MM.1S (cell line): ENCODE measurements around the gene RPL11.
"Not testable (repeated sequence)": the region's sequence is repeated elsewhere in the genome, so short reads cannot be mapped to it uniquely, and the experiment has no call there.

ENCODE experiments used
- DNase-seq: peaks from one replicate; pipeline ENCODE4 v3.0.0-alpha.2; 2015
- H2AFZ ChIP-seq: fragments of 300-600 bp; sonication (generic); 2 replicates; pipeline ENCODE4 v1.6.0; 2016; ENCODE audit warnings: antibody characterized with exemption, low read length
- H3F3A ChIP-seq: fragments of 300-600 bp; sonication (generic); 2 replicates; pipeline ENCODE4 v1.6.1; 2016; ENCODE audit warnings: mild to moderate bottlenecking, antibody characterized with exemption, low read length, moderate library complexity, mixed read lengths; ENCODE audit not compliant: insufficient read depth
- H3K27ac ChIP-seq: fragments of 300-600 bp; sonication (generic); 2 replicates; pipeline ENCODE4 v1.5.1; 2016; ENCODE audit warnings: mild to moderate bottlenecking, low read length
- H3K27me3 ChIP-seq: fragments of 300-600 bp; sonication (generic); replicated peaks from 2 replicates; pipeline ENCODE4 v1.6.0; 2016; ENCODE audit warnings: low read length; ENCODE audit not compliant: insufficient read depth
- H3K36me3 ChIP-seq: fragments of 300-600 bp; sonication (generic); replicated peaks from 2 replicates; pipeline ENCODE4 v1.6.1; 2016; ENCODE audit warnings: mild to moderate bottlenecking, low read length, mixed read lengths; ENCODE audit not compliant: insufficient read depth
- H3K4me1 ChIP-seq: fragments of 300-600 bp; sonication (generic); 2 replicates; pipeline ENCODE4 v1.6.1; 2016; ENCODE audit warnings: low read length, mixed read lengths
- H3K4me2 ChIP-seq: fragments of 300-600 bp; sonication (generic); 2 replicates; pipeline ENCODE4 v1.6.0; 2016; ENCODE audit warnings: low read depth, low read length
- H3K4me3 ChIP-seq: fragments of 300-600 bp; sonication (generic); 2 replicates; pipeline ENCODE4 v1.5.1; 2016; ENCODE audit warnings: low read length, mixed read lengths
- H3K79me2 ChIP-seq: fragments of 300-600 bp; sonication (generic); 2 replicates; pipeline ENCODE4 v1.6.1; 2016; ENCODE audit warnings: mixed run types, low read length, mixed read lengths
- H3K9ac ChIP-seq: fragments of 300-600 bp; sonication (generic); 2 replicates; pipeline ENCODE4 v1.6.1; 2016; ENCODE audit warnings: low read length, mixed read lengths
- H3K9me2 ChIP-seq: fragments of 300-600 bp; sonication (generic); replicated peaks from 2 replicates; pipeline ENCODE4 v1.6.1; 2016; ENCODE audit warnings: mild to moderate bottlenecking, low read length, mixed read lengths; ENCODE audit not compliant: insufficient read depth
- H3K9me3 ChIP-seq: fragments of 300-600 bp; sonication (generic); replicated peaks from 2 replicates; pipeline ENCODE4 v1.6.1; 2016; ENCODE audit warnings: mild to moderate bottlenecking, low read length, mixed read lengths; ENCODE audit not compliant: insufficient read depth
- H4K20me1 ChIP-seq: fragments of 300-600 bp; sonication (generic); 2 replicates; pipeline ENCODE4 v1.6.1; 2016; ENCODE audit warnings: mild to moderate bottlenecking, low read length, moderate library complexity, mixed read lengths; ENCODE audit not compliant: insufficient read depth
- EZH2 ChIP-seq: fragments of 300-600 bp; sonication (generic); optimal IDR thresholded peaks from 2 replicates; pipeline ENCODE3; 2017; ENCODE audit warnings: low read depth, mild to moderate bottlenecking, antibody characterized with exemption, low read length, mixed read lengths
- EZH2phosphoT487 ChIP-seq: fragments of 300-600 bp; sonication (generic); IDR thresholded peaks from 2 replicates; pipeline ENCODE4 v1.6.1; 2018; ENCODE audit warnings: antibody characterized with exemption, low read length
- TF ChIP-seq, protein P1 (sequence below): fragments of 300-600 bp; sonication (generic); IDR thresholded peaks from 2 replicates; pipeline ENCODE4 v1.5.1; 2016; ENCODE audit warnings: antibody characterized with exemption, low read length, mixed read lengths

RPL11 gene

GRCh38 chr1:23648576-23648975 is 43.0 kb upstream of the RPL11 start:
- Histone ChIP-seq H3K4me1 (no peaks in the 10 kb centered on the region), H3K9me2 (no peaks in the 10 kb centered on the region), H4K20me1 (no peaks in the 10 kb centered on the region), H3K79me2 (no peaks in the 10 kb centered on the region), H3K9me3 (no peaks in the 10 kb centered on the region), H2AFZ (no peak overlapping the region), H3K27ac (no peak overlapping the region), H3K4me2 (no peak overlapping the region), H3K4me3 (no peak overlapping the region), H3K9ac (no peak overlapping the region), H3K36me3 (no peaks in the 10 kb centered on the region), H3K27me3 (peaks cover 4% of the 10 kb centered on the region; the same call in 1 of the 2 replicates), H3F3A (no peaks in the 10 kb centered on the region)
- no peak for DNase-seq
- TF ChIP-seq EZH2 = no peak
- TF ChIP-seq EZH2phosphoT487 = no peak
- TF ChIP-seq, protein P1, sequence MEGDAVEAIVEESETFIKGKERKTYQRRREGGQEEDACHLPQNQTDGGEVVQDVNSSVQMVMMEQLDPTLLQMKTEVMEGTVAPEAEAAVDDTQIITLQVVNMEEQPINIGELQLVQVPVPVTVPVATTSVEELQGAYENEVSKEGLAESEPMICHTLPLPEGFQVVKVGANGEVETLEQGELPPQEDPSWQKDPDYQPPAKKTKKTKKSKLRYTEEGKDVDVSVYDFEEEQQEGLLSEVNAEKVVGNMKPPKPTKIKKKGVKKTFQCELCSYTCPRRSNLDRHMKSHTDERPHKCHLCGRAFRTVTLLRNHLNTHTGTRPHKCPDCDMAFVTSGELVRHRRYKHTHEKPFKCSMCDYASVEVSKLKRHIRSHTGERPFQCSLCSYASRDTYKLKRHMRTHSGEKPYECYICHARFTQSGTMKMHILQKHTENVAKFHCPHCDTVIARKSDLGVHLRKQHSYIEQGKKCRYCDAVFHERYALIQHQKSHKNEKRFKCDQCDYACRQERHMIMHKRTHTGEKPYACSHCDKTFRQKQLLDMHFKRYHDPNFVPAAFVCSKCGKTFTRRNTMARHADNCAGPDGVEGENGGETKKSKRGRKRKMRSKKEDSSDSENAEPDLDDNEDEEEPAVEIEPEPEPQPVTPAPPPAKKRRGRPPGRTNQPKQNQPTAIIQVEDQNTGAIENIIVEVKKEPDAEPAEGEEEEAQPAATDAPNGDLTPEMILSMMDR = no peak

GRCh38 chr1:23649157-23649556 is 42.4 kb upstream of the RPL11 start:
- H3K27ac ChIP-seq, H3K4me2 ChIP-seq, H3K9ac ChIP-seq, H3K27me3 ChIP-seq, H3K4me1 ChIP-seq, H3K9me2 ChIP-seq, H3K9me3 ChIP-seq, H3K79me2 ChIP-seq, H3K36me3 ChIP-seq, H3F3A ChIP-seq, H3K4me3 ChIP-seq, H2AFZ ChIP-seq, H4K20me1 ChIP-seq, DNase-seq: not testable (repeated sequence)

GRCh38 chr1:23650344-23650990 is 41.1 kb upstream of the RPL11 start:
- H2AFZ ChIP-seq = no peak overlapping the region
- no peak overlapping the region for H3K9ac ChIP-seq
- no peaks in the 10 kb centered on the region for H3K9me2 ChIP-seq
- no peaks in the 10 kb centered on the region for H3K4me1 ChIP-seq
- H3K79me2 ChIP-seq = no peaks in the 10 kb centered on the region
- TF ChIP-seq, protein P1 = no peak
- TF ChIP-seq EZH2 = no peak
- no peak for TF ChIP-seq EZH2phosphoT487
- no peak overlapping the region for H3K4me2 ChIP-seq
- no peaks in the 10 kb centered on the region for H3K9me3 ChIP-seq
- H3K27me3 ChIP-seq = peaks cover 4% of the 10 kb centered on the region; the same call in 1 of the 2 replicates
- DNase-seq = no peak
- H3K4me3 ChIP-seq = no peak overlapping the region
- no peaks in the 10 kb centered on the region for H3K36me3 ChIP-seq
- no peak overlapping the region for H3K27ac ChIP-seq
- H3F3A ChIP-seq = no peaks in the 10 kb centered on the region
- H4K20me1 ChIP-seq = no peaks in the 10 kb centered on the region

DNA sequence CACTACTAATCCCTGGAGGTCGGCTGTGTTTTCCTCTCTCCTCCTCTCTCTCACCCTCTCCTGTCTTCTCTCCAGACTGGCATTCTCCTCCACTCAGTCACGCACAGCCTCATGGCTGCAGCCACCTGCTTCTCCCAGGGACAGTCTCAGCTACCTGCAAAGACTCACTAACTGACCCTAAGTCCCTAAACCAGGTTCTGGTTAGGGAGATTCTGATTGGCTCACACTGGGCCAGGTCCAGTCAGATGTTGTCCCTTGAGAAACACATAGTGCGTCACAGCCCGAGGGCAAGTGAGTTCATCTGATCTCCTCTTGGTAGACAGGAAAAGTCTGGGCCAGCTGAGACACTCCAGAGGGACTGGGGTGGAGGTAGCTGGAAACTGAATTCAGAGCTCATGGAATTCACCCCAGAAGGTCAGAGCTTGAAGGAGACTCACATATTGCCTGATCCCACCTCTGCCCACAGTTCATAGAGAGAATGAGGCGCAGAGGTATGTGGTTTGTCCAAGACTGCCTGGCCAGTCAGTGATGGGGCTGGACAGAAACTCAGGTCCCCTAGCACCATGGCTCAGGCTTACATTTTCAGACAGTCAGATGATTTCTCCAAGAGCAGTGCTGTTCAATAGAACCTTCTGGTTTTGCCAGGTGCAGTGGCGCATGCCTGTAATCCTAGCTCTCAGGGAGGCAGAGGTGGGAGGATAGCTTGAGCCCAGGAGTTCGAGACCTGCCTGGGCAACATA is 40.4 kb upstream of the RPL11 start:
- DNase-seq = no peak

More for the DNA sequence above, 40.4 kb upstream of the RPL11 start:
- Histone ChIP-seq H3K9me3 (no peaks in the 10 kb centered on the region), H3K9ac (no peak overlapping the region), H3K27me3 (peaks cover 4% of the 10 kb centered on the region; the same call in 1 of the 2 replicates), H3K36me3 (no peaks in the 10 kb centered on the region), H3F3A (no peaks in the 10 kb centered on the region), H3K4me3 (no peak overlapping the region), H4K20me1 (no peaks in the 10 kb centered on the region), H3K4me2 (no peak overlapping the region), H3K4me1 (no peaks in the 10 kb centered on the region), H3K79me2 (no peaks in the 10 kb centered on the region), H2AFZ (no peak overlapping the region), H3K27ac (no peak overlapping the region), H3K9me2 (no peaks in the 10 kb centered on the region)
- TF ChIP-seq, protein P1 = no peak
- TF ChIP-seq EZH2phosphoT487 (no peak), EZH2 (no peak)
